GM18502 (cell line): ENCODE measurements around the gene PCDH18.
"Not testable (repeated sequence)": the region's sequence is repeated elsewhere in the genome, so short reads cannot be mapped to it uniquely, and the experiment has no call there.

Experiments
- ATAC-seq: cut with Tn5 transposase; IDR thresholded peaks from one replicate; pipeline ENCODE4 v1.9.1; 2021; ENCODE audit warnings: mild to moderate bottlenecking; ENCODE audit not compliant: unreplicated experiment, poor library complexity

PCDH18 gene

GRCh38 chr4:137531986-137532868 lies at the start of gene PCDH18:
PCDH18 (minus strand) TSS chr4:137532494; CDS start chr4:137532088, 406 bp downstream.
- peak; percentile 83 for ATAC-seq

- no peak for ATAC-seq
These were observed 44.2 kb upstream of the PCDH18 start for GRCh38 chr4:137576446-137576845.

GRCh38 chr4:137572647-137573046 lies 40.4 kb upstream of the PCDH18 start:
- no peak for ATAC-seq

DNA sequence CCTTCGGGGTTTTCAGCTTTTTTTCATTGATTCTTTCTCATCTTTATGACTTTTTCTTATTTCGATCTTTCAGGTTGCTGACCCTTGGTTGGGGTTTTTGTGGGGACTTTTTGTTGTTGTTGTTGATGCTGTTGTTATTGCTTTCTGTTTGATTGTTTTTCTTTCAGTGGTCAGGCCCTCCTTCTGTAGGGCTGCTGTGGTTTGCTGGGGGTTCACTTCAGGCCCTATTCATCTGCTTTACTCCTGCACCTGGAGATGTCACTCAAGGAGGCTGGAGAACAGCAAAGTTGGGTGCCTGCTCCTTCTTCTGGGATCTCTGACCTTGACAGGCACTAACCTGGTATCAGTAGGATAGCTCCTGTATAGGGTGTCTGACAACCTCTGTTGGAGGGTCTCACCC lies 39.9 kb upstream of the PCDH18 start:
- ATAC-seq, result no peak

GRCh38 chr4:137559801-137560200 lies 27.5 kb upstream of the PCDH18 start:
- no peak for ATAC-seq

DNA sequence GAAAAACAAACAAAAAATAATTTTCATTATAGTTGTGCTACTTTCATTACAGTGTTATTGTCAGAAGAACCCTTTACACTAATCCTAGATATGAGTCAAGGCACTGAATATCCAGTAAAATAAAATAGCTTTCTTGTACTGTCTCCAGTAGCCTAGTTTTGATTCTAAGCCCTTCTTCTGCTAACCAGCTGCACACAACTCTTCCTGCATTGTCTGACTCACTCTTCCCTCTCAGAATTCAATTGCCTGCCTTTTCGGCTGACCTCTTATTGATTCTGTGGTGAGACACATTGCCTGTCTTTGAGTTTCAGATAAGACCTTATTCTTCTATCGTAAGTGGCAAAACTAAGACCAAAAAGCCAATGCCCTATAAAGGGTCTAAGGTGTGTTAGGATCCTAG lies 26.7 kb upstream of the PCDH18 start:
- no peak for ATAC-seq

GRCh38 chr4:137545461-137545861 lies 13.2 kb upstream of the PCDH18 start:
- no peak for ATAC-seq

DNA sequence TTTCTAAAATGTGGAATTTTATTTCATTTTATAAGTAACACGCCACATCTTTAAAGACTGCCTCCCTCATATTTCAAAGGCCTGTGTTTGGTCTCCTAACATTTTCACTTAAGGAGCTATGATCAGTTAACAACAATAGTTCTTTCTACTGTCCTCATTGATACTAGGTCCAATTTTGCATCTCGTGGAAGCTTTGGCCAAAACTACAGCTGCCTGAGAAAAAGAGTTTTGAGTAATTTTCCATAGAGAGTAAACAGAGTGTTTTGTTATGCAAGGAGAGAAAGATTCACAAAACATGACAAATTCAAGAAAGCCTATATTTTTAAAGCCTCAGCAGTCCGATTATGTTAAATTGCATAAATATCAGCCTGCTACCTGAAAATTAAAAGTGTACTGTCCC lies 11.4 kb upstream of the PCDH18 start:
- no peak for ATAC-seq

- no peak for ATAC-seq
These were observed 10.9 kb upstream of the PCDH18 start for GRCh38 chr4:137543198-137543597.

- no peak for ATAC-seq
These were observed 9.8 kb upstream of the PCDH18 start for GRCh38 chr4:137541876-137542646.

DNA sequence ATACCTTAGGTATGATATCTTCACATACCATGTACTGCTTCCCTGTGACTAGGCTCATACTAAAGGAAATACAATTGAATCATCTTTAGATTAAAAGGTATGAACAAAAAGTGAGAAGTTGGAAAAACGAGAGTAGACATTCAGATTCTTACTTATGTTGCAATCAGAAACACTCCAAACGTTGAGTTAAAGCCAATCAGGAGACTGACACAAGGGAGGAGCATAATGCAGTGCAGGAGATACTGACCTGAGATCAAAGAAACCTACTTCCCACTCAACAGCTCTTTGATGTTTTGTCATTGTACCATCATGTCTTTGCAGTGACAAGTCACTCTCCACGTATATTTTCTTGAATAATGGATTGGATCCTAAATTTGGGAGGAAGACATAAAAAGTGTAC lies 8.9 kb upstream of the PCDH18 start:
- no peak for ATAC-seq

DNA sequence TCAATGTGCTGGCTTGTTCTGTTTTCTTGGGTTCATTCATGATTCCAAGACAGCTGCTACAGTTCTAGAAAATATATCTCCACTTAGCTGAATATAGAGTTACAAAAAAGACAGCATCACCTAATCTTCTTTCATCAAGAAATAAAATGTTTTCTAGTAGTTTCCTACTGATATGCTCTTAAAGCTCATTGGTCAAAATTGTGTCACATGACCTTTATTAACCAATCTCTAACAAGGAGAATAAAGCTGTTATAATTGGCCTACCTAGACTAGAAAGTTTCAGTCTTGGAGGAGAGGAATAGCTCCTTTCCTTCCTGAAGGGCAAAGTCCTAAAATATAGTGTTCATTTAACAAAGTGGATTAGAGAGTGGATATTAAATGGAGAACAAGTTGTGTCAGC lies 8.1 kb upstream of the PCDH18 start:
- no peak for ATAC-seq

DNA sequence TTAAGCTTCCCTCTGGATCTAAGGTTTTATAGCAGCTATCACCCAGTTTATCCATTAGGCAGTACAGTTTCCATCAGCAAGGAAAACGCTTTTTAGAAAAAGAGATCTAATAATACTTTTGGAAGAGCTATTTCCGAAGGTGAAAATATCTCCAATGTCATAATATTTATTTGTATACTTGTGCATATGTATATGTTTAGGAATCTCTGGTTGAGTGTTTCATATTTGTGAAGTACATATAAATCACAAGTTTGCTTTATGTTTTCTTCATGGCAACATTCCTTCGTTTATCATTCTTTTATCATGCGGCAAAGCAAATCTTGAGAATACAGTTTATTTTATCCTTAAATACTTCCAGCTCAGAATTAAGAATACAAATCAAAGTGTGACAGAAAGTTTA lies 6.2 kb upstream of the PCDH18 start:
- ATAC-seq, result no peak

DNA sequence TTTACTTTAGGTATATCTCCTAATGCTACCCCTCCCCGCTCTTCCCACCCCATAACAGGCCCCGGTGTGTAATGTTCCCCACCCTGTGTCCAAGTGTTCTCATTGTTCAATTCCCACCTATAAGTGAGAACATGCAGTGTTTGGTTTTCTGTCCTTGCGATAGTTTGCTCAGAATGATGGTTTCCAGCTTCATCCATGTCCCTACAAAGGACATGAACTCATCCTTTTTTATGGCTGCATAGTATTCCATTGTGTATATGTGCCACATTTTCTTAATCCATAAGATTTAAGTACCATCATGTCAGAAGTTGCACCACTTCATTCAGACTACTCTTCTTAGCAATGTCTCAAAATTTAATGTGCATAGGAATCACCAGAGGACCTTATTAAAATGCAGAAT lies 5.5 kb upstream of the PCDH18 start:
- ATAC-seq, result not testable (repeated sequence)

- ATAC-seq, result no peak
These were observed 4.7 kb upstream of the PCDH18 start for GRCh38 chr4:137536789-137537561.

- no peak for ATAC-seq
These were observed 3.4 kb upstream of the PCDH18 start for GRCh38 chr4:137535718-137536117.

GRCh38 chr4:137534516-137534915 lies 2.2 kb upstream of the PCDH18 start:
- no peak for ATAC-seq

DNA sequence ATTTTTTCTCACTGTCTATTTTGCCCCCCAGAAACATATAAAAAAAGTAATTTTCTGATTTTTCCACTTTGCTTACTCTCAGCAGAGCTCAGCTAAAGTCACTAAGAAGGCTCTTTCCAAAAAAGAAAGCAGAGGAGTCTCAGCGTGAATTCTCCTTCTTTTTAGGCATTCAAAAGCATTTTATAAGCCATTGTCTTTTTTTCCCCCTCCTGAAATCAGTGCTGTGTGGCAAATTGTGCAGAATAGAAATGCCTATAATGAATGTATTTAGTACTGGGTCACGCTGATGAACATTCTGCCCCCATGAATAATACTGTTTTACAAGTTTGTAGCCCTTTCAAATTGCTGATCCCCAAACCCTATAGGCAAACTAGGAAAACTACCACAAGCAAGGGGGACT lies 1.6 kb upstream of the PCDH18 start:
- ATAC-seq, result no peak

GRCh38 chr4:137532869-137533236 lies 559 bp upstream of the PCDH18 start:
- peak; percentile 26 for ATAC-seq

- no peak for ATAC-seq
These were observed 917 bp downstream of the PCDH18 start for GRCh38 chr4:137531168-137531985.
